Measurements from ENCODE around the gene CBX5. TPM values are rescaled to one million over a fixed set of nuclear protein-coding genes. Genes with fewer than 3 reads are reported as not detected.

The CBX5 gene
- total and polyA plus RNA-seq, 10 donors: 6.5 to 60.3 (median 43.6) TPM

- peak overlapping the region in 6 of 8 donors; percentile 72 to 94 (median 84) for H3K27ac ChIP-seq
- peaks cover 0 to 74% (median 34%) of the 10 kb centered on the region in 7 donors for H3K27me3 ChIP-seq (replicated peaks in 1 of 7)
- H3K36me3 ChIP-seq: no peaks in the 10 kb centered on the region
- H3K4me1 ChIP-seq: peaks cover 7 to 69% (median 25%) of the 10 kb centered on the region in 6 donors
- no peak for DNase-seq
- no peak for TF ChIP-seq POLR2A (IDR thresholded peaks at IDR 0.05)
- no peak for TF ChIP-seq POLR2AphosphoS5 (IDR thresholded peaks at IDR 0.05)
- no peak for TF ChIP-seq CTCF (IDR thresholded peaks at IDR 0.05 in 8 of 11, conservative IDR thresholded peaks at IDR 0.05 in 3 of 11)
- H3K9me3 ChIP-seq: no peaks in the 10 kb centered on the region
- intact Hi-C loops (cut with DNase I; ENCODE audit: low total_unique reads): no loop called here
- peak overlapping the region in 5 of 8 donors; percentile 21 to 63 (median 36) for H3K4me3 ChIP-seq
- 35 to 73% (median 60%) methylated on average over 1 of the region's 1 CpG for WGBS, 5 donors
Observed at GRCh38 chr12:54301428-54302048, 21.6 kb upstream of the CBX5 start.

GRCh38 chr12:54300732-54301427, 21.0 kb upstream of the CBX5 start, which contains the start of gene NFE2:
Gene NFE2, minus strand, starts transcription at chr12:54301015. Its CDS starts 5,767 bp downstream, at chr12:54295248.
- Histone ChIP-seq H3K27me3 (replicated peaks in 1 of 7) (peaks cover 0 to 74% (median 34%) of the 10 kb centered on the region in 7 donors), H3K36me3 (no peaks in the 10 kb centered on the region), H3K27ac (peak within 1 kb of the TSS in 7 of 8 donors; percentile 36 to 94 (median 81)), H3K4me1 (peaks cover 7 to 64% (median 25%) of the 10 kb centered on the region in 6 donors), H3K4me3 (peak within 1 kb of the TSS in 7 of 8 donors; percentile 16 to 63 (median 23)), H3K9me3 (no peaks in the 10 kb centered on the region)
- intact Hi-C loops (cut with DNase I; ENCODE audit: low total_unique reads): no loop called here
- peak; percentile 92 for DNase-seq
- TF ChIP-seq POLR2A (IDR thresholded peaks at IDR 0.05): no peak
- TF ChIP-seq POLR2AphosphoS5 (IDR thresholded peaks at IDR 0.05): peak; percentile 34 to 83 (median 65)
- peak in 2 of 11 experiments; percentile 26 to 38 for TF ChIP-seq CTCF (IDR thresholded peaks at IDR 0.05 in 8 of 11, conservative IDR thresholded peaks at IDR 0.05 in 3 of 11)
- 3 to 7% (median 4%) methylated on average over 16 to 26 of the region's 26 CpGs for WGBS, 5 donors

DNA sequence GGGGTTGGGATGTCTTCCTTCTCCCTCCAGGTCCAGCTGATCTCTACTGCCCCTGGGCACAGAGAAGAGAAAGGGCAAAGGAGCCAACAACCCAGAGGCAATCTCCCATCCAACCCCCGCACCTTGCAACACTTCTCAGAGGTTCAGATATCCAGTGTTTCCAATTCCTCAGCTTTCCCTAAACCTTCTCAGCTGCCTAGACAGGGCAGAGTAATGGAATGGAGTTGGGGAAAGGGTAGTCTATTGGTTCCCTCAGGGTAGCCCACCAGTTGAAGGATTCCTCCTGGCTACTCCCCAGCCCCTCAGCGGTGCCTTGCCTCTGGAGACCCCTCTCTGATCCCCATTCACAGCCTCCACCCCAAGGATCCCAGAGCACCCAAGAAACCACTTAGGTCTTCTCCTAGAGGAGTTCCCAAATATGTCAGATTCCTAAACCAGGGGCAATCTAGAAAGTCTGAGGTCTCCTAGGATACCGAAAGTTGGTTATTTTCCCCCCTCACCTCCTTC, 20.4 kb upstream of the CBX5 start:
- intact Hi-C loops (cut with DNase I; ENCODE audit: low total_unique reads): no loop called here
- no peaks in the 10 kb centered on the region for H3K9me3 ChIP-seq
- DNase-seq: no peak
- peak overlapping the region in 7 of 8 donors; percentile 36 to 94 (median 81) for H3K27ac ChIP-seq
- no peak for TF ChIP-seq POLR2A (IDR thresholded peaks at IDR 0.05)
- no peak for TF ChIP-seq CTCF (IDR thresholded peaks at IDR 0.05 in 8 of 11, conservative IDR thresholded peaks at IDR 0.05 in 3 of 11)
- TF ChIP-seq POLR2AphosphoS5 (IDR thresholded peaks at IDR 0.05): no peak
- peaks cover 0 to 74% (median 34%) of the 10 kb centered on the region in 7 donors for H3K27me3 ChIP-seq (replicated peaks in 1 of 7)
- no peaks in the 10 kb centered on the region for H3K36me3 ChIP-seq
- 12 to 47% (median 20%) methylated on average over 3 of the region's 3 CpGs for WGBS, 5 donors
- H3K4me3 ChIP-seq: peak overlapping the region in 7 of 8 donors; percentile 13 to 63 (median 23)
- H3K4me1 ChIP-seq: peaks cover 7 to 65% (median 25%) of the 10 kb centered on the region in 6 donors

Measured in spleen (tissue), 11 donors.